CD4-positive, CD25-positive, alpha-beta regulatory T cell (primary cell): ENCODE data around the gene ETNK2. TPM values are rescaled to one million over a fixed set of nuclear protein-coding genes. Genes with fewer than 3 reads are reported as not detected.

Experiments
- ATAC-seq, 2 donors: fragments of 150-1000 bp; cut with Tn5 transposase; one replicate each; pipeline ENCODE4 v1.10.0; 2021; ENCODE audit warnings: low read depth in 2 of 2, moderate number of reproducible peaks in 2 of 2, moderate library complexity in 1 of 2
- DNase-seq, 3 donors: peaks; one replicate each; pipeline versions ENCODE4 v3.0.0 to v3.0.0-alpha.2; 2012 to 2022; ENCODE audit warnings: mixed read lengths in 1 of 3
- H3K27ac ChIP-seq: one replicate; pipeline ENCODE4 v1.7.0; 2013; ENCODE audit warnings: mild to moderate bottlenecking, low read length; ENCODE audit not compliant: insufficient read depth, poor library complexity, severe bottlenecking
- H3K27me3 ChIP-seq: one replicate; pipeline ENCODE4 v1.7.0; 2013; ENCODE audit warnings: low read length; ENCODE audit not compliant: control insufficient read depth, insufficient read depth
- H3K36me3 ChIP-seq: one replicate; pipeline ENCODE4 v1.7.0; 2013; ENCODE audit warnings: mild to moderate bottlenecking, low read length, moderate library complexity; ENCODE audit not compliant: control insufficient read depth, insufficient read depth
- H3K4me1 ChIP-seq: 2 replicates; pipeline ENCODE4 v1.7.0; 2013; ENCODE audit warnings: mild to moderate bottlenecking, low read length; ENCODE audit not compliant: insufficient read depth, control insufficient read depth, poor library complexity, severe bottlenecking
- H3K4me3 ChIP-seq: one replicate; pipeline ENCODE4 v1.7.0; 2013; ENCODE audit warnings: low read depth, mild to moderate bottlenecking, low read length, moderate library complexity
- H3K9me3 ChIP-seq, 2 experiments: 1 replicate in 1 of 2; 2 replicates in 1 of 2; pipeline ENCODE4 v1.7.0; 2013; ENCODE audit warnings: low read length in 2 of 2, mild to moderate bottlenecking in 1 of 2, moderate library complexity in 1 of 2; ENCODE audit not compliant: control insufficient read depth in 2 of 2
- H3K27ac Mint-ChIP-seq, 3 donors: one replicate each; pipeline ENCODE4 v1.8.0; 2020 to 2022; ENCODE audit warnings: mild to moderate bottlenecking in 3 of 3, mixed read lengths in 3 of 3, moderate library complexity in 2 of 3
- H3K27me3 Mint-ChIP-seq: one replicate; pipeline ENCODE4 v1.8.0; 2022; ENCODE audit warnings: mild to moderate bottlenecking, mixed read lengths
- H3K36me3 Mint-ChIP-seq: one replicate; pipeline ENCODE4 v1.8.0; 2020; ENCODE audit warnings: mixed read lengths
- H3K4me1 Mint-ChIP-seq, 4 donors: one replicate each; pipeline ENCODE4 v1.8.0; 2020 to 2022; ENCODE audit warnings: mixed read lengths in 4 of 4, mild to moderate bottlenecking in 1 of 4
- H3K4me3 Mint-ChIP-seq, 4 donors: one replicate each; pipeline ENCODE4 v1.8.0; 2020 to 2022; ENCODE audit warnings: mild to moderate bottlenecking in 4 of 4, mixed read lengths in 4 of 4, moderate library complexity in 3 of 4
- H3K9me3 Mint-ChIP-seq, 7 donors: one replicate each; pipeline ENCODE4 v1.8.0; 2020 to 2022; ENCODE audit warnings: mixed read lengths in 7 of 7, mild to moderate bottlenecking in 3 of 7, moderate library complexity in 2 of 7
- polyA plus RNA-seq, 4 donors: library from polyadenylated mRNA; unstranded; fragments of 300-500 nt; fragmentation: Illumina TruSeq; gene quantifications; one replicate each; pipeline ENCODE4 v1.2.3, GENCODE V29; 2021
- total RNA-seq: library from RNA; stranded (reverse); gene quantifications from one replicate; pipeline ENCODE4 v1.2.3, GENCODE V29; 2022

ETNK2 gene
- total and polyA plus RNA-seq, 5 donors from 2014 or later, result 0.55 to 3.0 (median 1.2) TPM

DNA sequence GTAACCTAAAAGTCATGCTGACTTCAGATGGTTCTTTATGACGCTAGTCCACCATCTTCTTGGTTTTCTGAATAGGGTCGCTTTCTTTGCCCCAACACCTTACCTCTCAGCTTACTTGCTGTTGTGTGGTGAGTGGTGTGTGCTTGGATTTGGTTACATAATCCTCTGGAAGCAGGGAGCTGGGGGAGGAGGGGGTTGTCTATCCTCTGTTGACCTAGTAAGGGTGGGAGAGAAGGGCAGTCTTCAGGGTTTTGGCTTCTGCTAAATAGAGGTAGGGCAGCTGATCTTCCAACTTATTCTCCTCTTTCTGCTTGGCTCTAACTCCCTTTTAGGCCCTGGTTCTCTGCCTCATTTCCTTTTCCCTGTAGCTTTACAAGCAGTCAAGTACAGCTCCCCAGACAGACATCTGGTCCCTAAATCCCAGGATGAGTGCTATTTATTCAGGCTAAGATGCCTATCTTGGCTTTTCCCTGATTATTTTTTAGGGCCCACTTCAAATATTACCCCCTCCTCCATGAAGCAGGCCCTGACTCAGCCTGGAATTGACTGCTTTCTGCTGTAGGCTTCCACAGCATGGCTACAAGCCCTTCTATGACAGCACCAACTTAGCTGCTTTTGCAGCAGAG is 20.7 kb upstream of the ETNK2 start:
- Mint-ChIP-seq H3K4me3 (peak overlapping the region in 1 of 4 donors; percentile 49), H3K27ac (no peak overlapping the region), H3K4me1 (no peaks in the 10 kb centered on the region), H3K9me3 (peaks cover 0 to 50% (median 18%) of the 10 kb centered on the region in 7 donors), H3K36me3 (no peaks in the 10 kb centered on the region), H3K27me3 (no peaks in the 10 kb centered on the region)
- ATAC-seq, result no peak
- H3K27me3 ChIP-seq, result no peaks in the 10 kb centered on the region
- peaks cover 41 to 56% of the 10 kb centered on the region in 2 experiments for H3K9me3 ChIP-seq
- no peak for DNase-seq
- H3K4me1 ChIP-seq, result no peaks in the 10 kb centered on the region
- no peaks in the 10 kb centered on the region for H3K36me3 ChIP-seq
- no peak overlapping the region for H3K27ac ChIP-seq
- no peak overlapping the region for H3K4me3 ChIP-seq

- H3K9me3 Mint-ChIP-seq, result peaks cover 0 to 54% (median 18%) of the 10 kb centered on the region in 7 donors
- no peak overlapping the region for H3K27ac Mint-ChIP-seq
- Histone ChIP-seq H3K36me3 (no peaks in the 10 kb centered on the region), H3K27ac (no peak overlapping the region), H3K4me1 (no peaks in the 10 kb centered on the region), H3K4me3 (no peak overlapping the region), H3K27me3 (no peaks in the 10 kb centered on the region), H3K9me3 (peaks cover 41 to 64% of the 10 kb centered on the region in 2 experiments)
- no peaks in the 10 kb centered on the region for H3K36me3 Mint-ChIP-seq
- DNase-seq (no peak), ATAC-seq (no peak)
- H3K27me3 Mint-ChIP-seq, result no peaks in the 10 kb centered on the region
- H3K4me3 Mint-ChIP-seq, result no peak overlapping the region
- H3K4me1 Mint-ChIP-seq, result no peaks in the 10 kb centered on the region
These were observed 19.9 kb upstream of the ETNK2 start for GRCh38 chr1:204171751-204172178.

DNA sequence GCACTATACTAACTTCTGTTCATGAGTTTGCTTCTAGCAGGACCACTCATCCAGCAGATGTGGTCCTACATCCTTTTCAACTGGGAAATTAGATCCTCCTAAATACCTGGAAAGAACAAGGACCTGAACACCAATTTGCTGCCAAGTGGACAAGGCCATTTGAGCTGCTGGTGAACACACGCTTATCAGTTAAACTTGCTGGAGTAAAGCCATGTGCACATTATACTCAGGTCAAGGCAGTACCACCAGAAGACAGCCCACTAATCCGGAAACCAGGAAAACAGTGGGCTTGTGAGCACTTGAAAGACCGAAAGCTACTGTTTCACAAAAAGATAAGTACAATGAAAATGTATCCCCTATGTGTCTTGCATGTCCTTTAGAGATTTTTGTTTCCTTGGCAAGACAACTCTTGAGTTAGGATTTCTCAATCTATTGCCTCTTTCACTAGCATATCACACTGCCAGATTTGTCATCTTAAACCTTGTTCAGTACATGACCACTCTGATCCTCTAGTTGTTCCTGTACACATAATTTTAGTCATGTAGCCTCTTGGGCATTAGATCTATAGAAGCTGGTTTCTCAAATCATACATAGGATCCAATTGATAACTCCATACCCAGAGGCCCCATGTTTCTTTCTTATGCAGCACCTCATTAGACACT is 18.8 kb upstream of the ETNK2 start:
- H3K27me3 Mint-ChIP-seq, result no peaks in the 10 kb centered on the region
- H3K27ac Mint-ChIP-seq, result no peak overlapping the region
- H3K4me3 Mint-ChIP-seq, result no peak overlapping the region
- Histone ChIP-seq H3K36me3 (no peaks in the 10 kb centered on the region), H3K27ac (no peak overlapping the region), H3K9me3 (peaks cover 41 to 65% of the 10 kb centered on the region in 2 experiments), H3K4me3 (no peak overlapping the region), H3K4me1 (no peaks in the 10 kb centered on the region), H3K27me3 (no peaks in the 10 kb centered on the region)
- DNase-seq (no peak), ATAC-seq (no peak)
- no peaks in the 10 kb centered on the region for H3K36me3 Mint-ChIP-seq
- peaks cover 0 to 54% (median 20%) of the 10 kb centered on the region in 7 donors for H3K9me3 Mint-ChIP-seq
- no peaks in the 10 kb centered on the region for H3K4me1 Mint-ChIP-seq

- Mint-ChIP-seq H3K9me3 (peaks cover 0 to 54% (median 20%) of the 10 kb centered on the region in 7 donors), H3K27me3 (no peaks in the 10 kb centered on the region), H3K27ac (no peak overlapping the region), H3K36me3 (no peaks in the 10 kb centered on the region), H3K4me3 (no peak overlapping the region), H3K4me1 (no peaks in the 10 kb centered on the region)
- peak in 1 of 3 donors; percentile 24 for DNase-seq
- H3K9me3 ChIP-seq, result peaks cover 41 to 65% of the 10 kb centered on the region in 2 experiments
- no peak for ATAC-seq
- no peak overlapping the region for H3K27ac ChIP-seq
- H3K36me3 ChIP-seq, result no peaks in the 10 kb centered on the region
- H3K4me1 ChIP-seq, result no peaks in the 10 kb centered on the region
- no peak overlapping the region for H3K4me3 ChIP-seq
- no peaks in the 10 kb centered on the region for H3K27me3 ChIP-seq
These were observed 18.0 kb upstream of the ETNK2 start for GRCh38 chr1:204169858-204170257.

GRCh38 chr1:204167730-204168129 is 15.9 kb upstream of the ETNK2 start:
- DNase-seq (no peak), ATAC-seq (no peak)
- Mint-ChIP-seq H3K27me3 (peaks cover 8% of the 10 kb centered on the region), H3K36me3 (no peaks in the 10 kb centered on the region), H3K9me3 (peaks cover 0 to 43% (median 14%) of the 10 kb centered on the region in 7 donors), H3K27ac (no peak overlapping the region), H3K4me3 (no peak overlapping the region), H3K4me1 (no peaks in the 10 kb centered on the region)
- Histone ChIP-seq H3K4me3 (no peak overlapping the region), H3K4me1 (no peaks in the 10 kb centered on the region), H3K27ac (no peak overlapping the region), H3K27me3 (peaks cover 3% of the 10 kb centered on the region), H3K36me3 (no peaks in the 10 kb centered on the region), H3K9me3 (peaks cover 40 to 59% of the 10 kb centered on the region in 2 experiments)

DNA sequence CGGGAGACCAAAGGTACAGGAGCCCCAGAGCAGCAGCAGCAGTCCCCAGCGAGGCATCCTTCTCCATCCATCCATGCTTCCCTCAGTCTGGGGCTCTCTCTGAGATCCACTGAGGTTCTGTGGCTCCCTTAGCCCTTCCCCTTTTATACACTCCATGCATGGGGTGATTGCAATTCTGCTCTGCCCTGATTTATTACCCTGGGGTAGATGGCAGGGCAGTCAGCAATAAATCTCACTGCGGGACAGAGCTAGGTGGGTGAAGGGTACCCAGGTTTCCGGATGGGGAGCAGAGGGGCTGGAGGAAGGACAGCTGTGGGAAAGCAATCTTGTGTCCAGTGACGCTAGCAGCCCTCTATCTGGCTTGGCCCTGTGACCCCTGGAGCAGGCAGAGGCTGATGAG is 14.4 kb upstream of the ETNK2 start, which contains the start of gene REN:
TSS of gene REN (minus strand) at position 119 of the 400 bp plus-strand sequence. CDS start at position 75, 44 bp downstream.
- H3K27ac ChIP-seq, result no peak within 1 kb of the TSS
- H3K4me1 Mint-ChIP-seq, result no peaks in the 10 kb centered on the region
- H3K27ac Mint-ChIP-seq, result no peak within 1 kb of the TSS
- H3K36me3 ChIP-seq, result no peaks in the 10 kb centered on the region
- H3K9me3 Mint-ChIP-seq, result peaks cover 0 to 29% (median 9%) of the 10 kb centered on the region in 7 donors
- ATAC-seq (no peak), DNase-seq (no peak)
- peaks cover 8% of the 10 kb centered on the region for H3K27me3 Mint-ChIP-seq
- H3K36me3 Mint-ChIP-seq, result no peaks in the 10 kb centered on the region
- H3K4me3 Mint-ChIP-seq, result no peak within 1 kb of the TSS
- H3K4me3 ChIP-seq, result no peak within 1 kb of the TSS
- no peaks in the 10 kb centered on the region for H3K4me1 ChIP-seq
- H3K27me3 ChIP-seq, result peaks cover 3% of the 10 kb centered on the region
- H3K9me3 ChIP-seq, result peaks cover 28 to 44% of the 10 kb centered on the region in 2 experiments

- Mint-ChIP-seq H3K27ac (peak overlapping the region in 1 of 3 donors; percentile 77), H3K36me3 (no peaks in the 10 kb centered on the region), H3K9me3 (peaks cover 0 to 9% (median 3%) of the 10 kb centered on the region in 7 donors), H3K4me3 (no peak overlapping the region), H3K4me1 (no peaks in the 10 kb centered on the region), H3K27me3 (peaks cover 8% of the 10 kb centered on the region)
- peaks cover 3% of the 10 kb centered on the region for H3K27me3 ChIP-seq
- ATAC-seq (peak; percentile 74 to 76), DNase-seq (peak; percentile 57 to 69 (median 59))
- H3K9me3 ChIP-seq, result peaks cover 0 to 9% of the 10 kb centered on the region in 2 experiments
- no peak overlapping the region for H3K27ac ChIP-seq
- H3K36me3 ChIP-seq, result no peaks in the 10 kb centered on the region
- no peaks in the 10 kb centered on the region for H3K4me1 ChIP-seq
- no peak overlapping the region for H3K4me3 ChIP-seq
These were observed 10.7 kb upstream of the ETNK2 start for GRCh38 chr1:204162494-204163074.
